MCF 10A (cell line): ENCODE results near the gene FBXW7. TPM values are rescaled to one million over a fixed set of nuclear protein-coding genes. Genes with fewer than 3 reads are reported as not detected.

ENCODE experiments used
- BruUV-seq: library from RNA; stranded (reverse); fragments of 400-500 nt; replicated peaks from 2 replicates; lab custom pipeline; 2021; lab: Mats Ljungman, UMichigan
- CTCF ChIA-PET: fragments of 300-600 bp; sonication (Branson Sonifier 250); formaldehyde crosslinking; extraction: SDS; loops from one replicate; lab custom pipeline; 2021; ENCODE audit warnings: antibody characterized with exemption, inconsistent platforms; lab: Yijun Ruan, JAX
- POLR2A ChIA-PET: fragments of 300-600, 350-650 bp; sonication (Branson Sonifier 250); formaldehyde crosslinking; extraction: SDS; loops from one replicate; lab custom pipeline; 2020; ENCODE audit warnings: antibody characterized with exemption, inconsistent platforms; lab: Yijun Ruan, JAX
- DNase-seq: peaks from one replicate; pipeline ENCODE4 v3.0.0-alpha.2; 2018; ENCODE audit not compliant: unreplicated experiment
- H3K27ac Mint-ChIP-seq: one replicate; pipeline ENCODE4 v1.8.0; 2022; ENCODE audit warnings: mild to moderate bottlenecking, low read depth, mixed read lengths; ENCODE audit not compliant: unreplicated experiment
- H3K27me3 Mint-ChIP-seq: one replicate; pipeline ENCODE4 v1.8.0; 2022; ENCODE audit warnings: mixed read lengths; ENCODE audit not compliant: insufficient read depth, unreplicated experiment
- H3K36me3 Mint-ChIP-seq: one replicate; pipeline ENCODE4 v1.8.0; 2022; ENCODE audit warnings: mild to moderate bottlenecking, moderate library complexity, mixed read lengths; ENCODE audit not compliant: insufficient read depth, unreplicated experiment
- H3K4me1 Mint-ChIP-seq: one replicate; pipeline ENCODE4 v1.8.0; 2022; ENCODE audit warnings: mixed read lengths; ENCODE audit not compliant: insufficient read depth, unreplicated experiment
- H3K4me3 Mint-ChIP-seq: one replicate; pipeline ENCODE4 v1.8.0; 2022; ENCODE audit warnings: mild to moderate bottlenecking, moderate library complexity, mixed read lengths; ENCODE audit not compliant: unreplicated experiment
- H3K9me3 Mint-ChIP-seq: one replicate; pipeline ENCODE4 v1.8.0; 2022; ENCODE audit warnings: mixed read lengths; ENCODE audit not compliant: unreplicated experiment
- intact Hi-C: fragments of 100-400 bp; cut with micrococcal nuclease; formaldehyde crosslinking; loops from 2 replicates; pipeline ENCODE4 v1.14.1; 2022
- total RNA-seq: library from RNA; stranded (reverse); gene quantifications from 2 replicates; pipeline ENCODE4 v1.2.3, GENCODE V29; 2022
- TF ChIP-seq, protein P1 (sequence below): fragments of 200-600 bp; IDR thresholded peaks from one replicate; pipeline ENCODE4 v1.8.0; 2022; ENCODE audit warnings: antibody characterized with exemption, mild to moderate bottlenecking; ENCODE audit not compliant: unreplicated experiment

FBXW7 gene
- total RNA-seq, 1 experiment from 2014 or later, result 40.2 TPM

DNA sequence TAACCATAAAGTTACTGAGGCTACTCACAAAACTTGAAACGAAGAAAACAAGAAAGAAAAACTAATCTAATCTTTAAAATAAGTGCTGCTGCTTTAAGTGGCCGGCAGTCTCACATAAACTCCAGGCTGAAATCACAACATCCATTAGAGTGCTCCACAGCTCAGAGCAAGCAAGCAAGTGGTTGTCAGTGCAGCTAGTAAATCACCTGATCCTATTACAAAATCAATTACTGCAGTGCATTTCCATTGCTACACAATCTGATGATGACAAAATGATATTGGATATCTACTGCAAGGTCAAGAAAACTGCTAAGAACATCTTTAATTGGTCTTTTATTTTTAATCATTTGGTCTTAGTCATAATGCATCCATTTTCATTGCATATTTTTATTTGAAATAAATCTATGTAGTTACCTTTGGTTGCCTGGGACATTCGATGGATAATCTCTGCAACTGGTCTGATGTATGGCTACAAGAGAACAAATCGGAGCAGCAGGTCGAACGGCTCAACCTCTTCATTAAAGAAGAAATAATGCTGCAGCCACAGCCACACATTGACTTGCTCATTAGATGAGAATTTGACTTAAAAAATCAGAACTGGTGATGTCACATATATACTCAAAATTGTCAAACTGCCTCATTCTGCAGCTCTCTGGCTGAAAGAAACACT is 87.7 kb downstream of the FBXW7 start:
- CTCF ChIA-PET, result interaction anchor here (0.7 to 1.5 kb wide), 4 partner anchors 40 to 287 kb away, joined by 3 to 6 read pairs (median 4); no protein-coding TSS in a partner anchor
- H3K36me3 Mint-ChIP-seq, result no peaks in the 10 kb centered on the region
- no peak overlapping the region for H3K27ac Mint-ChIP-seq
- no peak for DNase-seq
- POLR2A ChIA-PET, result interaction anchor here (1.4 kb wide), 1 partner anchor 31 kb away, joined by 3 read pairs; no protein-coding TSS in a partner anchor
- no TSS peak for BruUV-seq
- TF ChIP-seq, protein P1, sequence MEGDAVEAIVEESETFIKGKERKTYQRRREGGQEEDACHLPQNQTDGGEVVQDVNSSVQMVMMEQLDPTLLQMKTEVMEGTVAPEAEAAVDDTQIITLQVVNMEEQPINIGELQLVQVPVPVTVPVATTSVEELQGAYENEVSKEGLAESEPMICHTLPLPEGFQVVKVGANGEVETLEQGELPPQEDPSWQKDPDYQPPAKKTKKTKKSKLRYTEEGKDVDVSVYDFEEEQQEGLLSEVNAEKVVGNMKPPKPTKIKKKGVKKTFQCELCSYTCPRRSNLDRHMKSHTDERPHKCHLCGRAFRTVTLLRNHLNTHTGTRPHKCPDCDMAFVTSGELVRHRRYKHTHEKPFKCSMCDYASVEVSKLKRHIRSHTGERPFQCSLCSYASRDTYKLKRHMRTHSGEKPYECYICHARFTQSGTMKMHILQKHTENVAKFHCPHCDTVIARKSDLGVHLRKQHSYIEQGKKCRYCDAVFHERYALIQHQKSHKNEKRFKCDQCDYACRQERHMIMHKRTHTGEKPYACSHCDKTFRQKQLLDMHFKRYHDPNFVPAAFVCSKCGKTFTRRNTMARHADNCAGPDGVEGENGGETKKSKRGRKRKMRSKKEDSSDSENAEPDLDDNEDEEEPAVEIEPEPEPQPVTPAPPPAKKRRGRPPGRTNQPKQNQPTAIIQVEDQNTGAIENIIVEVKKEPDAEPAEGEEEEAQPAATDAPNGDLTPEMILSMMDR, result no peak
- H3K9me3 Mint-ChIP-seq, result no peaks in the 10 kb centered on the region
- H3K27me3 Mint-ChIP-seq, result no peaks in the 10 kb centered on the region
- H3K4me1 Mint-ChIP-seq, result no peaks in the 10 kb centered on the region
- intact Hi-C loops, result no loop called here
- H3K4me3 Mint-ChIP-seq, result no peak overlapping the region

DNA sequence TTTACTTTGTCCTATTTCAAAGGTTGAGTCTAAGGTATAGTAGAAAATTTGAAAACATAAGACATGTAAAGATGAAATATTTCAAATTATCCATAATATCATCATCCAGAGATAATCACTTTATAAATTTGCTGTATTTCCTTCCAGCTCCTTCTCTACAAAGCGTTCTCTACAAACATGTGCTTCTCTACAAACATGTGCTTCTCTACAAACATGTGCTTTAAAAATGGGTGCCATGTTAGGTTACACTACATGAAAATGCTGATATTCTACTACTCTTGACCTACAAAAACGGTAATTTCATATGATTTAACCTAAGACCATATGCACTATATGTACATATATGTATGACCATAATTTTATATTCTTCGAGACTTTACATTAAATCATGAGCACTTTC is 92.0 kb downstream of the FBXW7 start:
- CTCF ChIA-PET, result interaction anchor here (2.7 kb wide), 1 partner anchor 35 kb away, joined by 6 read pairs; no protein-coding TSS in a partner anchor
- Mint-ChIP-seq H3K27ac (no peak overlapping the region), H3K27me3 (no peaks in the 10 kb centered on the region), H3K4me1 (peaks cover 7% of the 10 kb centered on the region), H3K4me3 (no peak overlapping the region), H3K36me3 (no peaks in the 10 kb centered on the region), H3K9me3 (no peaks in the 10 kb centered on the region)
- no peak for DNase-seq
- intact Hi-C loops, result no loop called here
- POLR2A ChIA-PET, result no interaction called here
- no TSS peak for BruUV-seq
- TF ChIP-seq, protein P1, result no peak

DNA sequence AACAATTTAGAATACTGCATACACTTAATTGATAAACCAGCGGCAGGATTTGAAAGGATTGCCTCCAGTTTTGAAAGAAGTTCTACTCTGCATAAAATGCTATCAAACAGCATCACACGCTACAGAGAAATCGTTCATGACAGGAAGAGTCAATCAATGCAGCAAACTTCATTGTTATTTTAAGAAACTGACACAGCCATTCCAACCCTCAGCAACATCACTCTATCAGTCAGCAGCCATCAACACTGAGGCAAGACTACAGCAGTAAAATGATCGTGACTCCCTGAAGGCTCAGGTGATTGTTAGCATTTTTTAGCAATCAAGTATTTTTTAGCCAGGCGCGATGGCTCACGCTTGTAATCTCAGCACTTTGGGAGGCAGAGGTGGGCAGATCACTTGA is 98.3 kb downstream of the FBXW7 start:
- intact Hi-C loops, result no loop called here
- BruUV-seq, result no TSS peak
- no peaks in the 10 kb centered on the region for H3K36me3 Mint-ChIP-seq
- H3K27ac Mint-ChIP-seq, result no peak overlapping the region
- CTCF ChIA-PET, result no interaction called here
- no peak for DNase-seq
- POLR2A ChIA-PET, result no interaction called here
- H3K4me3 Mint-ChIP-seq, result no peak overlapping the region
- H3K4me1 Mint-ChIP-seq, result peaks cover 7% of the 10 kb centered on the region
- no peaks in the 10 kb centered on the region for H3K27me3 Mint-ChIP-seq
- no peaks in the 10 kb centered on the region for H3K9me3 Mint-ChIP-seq
- TF ChIP-seq, protein P1, result no peak

DNA sequence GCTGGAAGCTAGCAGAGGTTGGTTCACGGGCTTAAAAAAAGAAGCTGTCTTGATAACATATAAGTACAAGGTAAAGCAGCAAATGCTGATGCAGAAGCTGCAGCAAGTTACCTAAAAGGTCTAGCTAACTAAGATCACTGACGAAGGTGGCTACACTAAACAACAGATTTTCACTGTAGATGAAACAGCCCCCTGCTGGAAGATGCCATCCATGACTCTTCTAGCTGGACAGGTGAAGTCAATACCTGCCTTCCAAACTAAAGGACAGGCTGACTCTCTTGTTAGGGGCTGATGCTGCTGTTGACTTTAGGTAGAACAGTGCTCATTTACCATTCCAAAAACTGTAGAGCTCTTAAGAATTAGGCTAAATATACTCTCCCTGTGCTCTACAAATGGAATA is 99.5 kb downstream of the FBXW7 start:
- Mint-ChIP-seq H3K4me3 (no peak overlapping the region), H3K27ac (no peak overlapping the region), H3K27me3 (no peaks in the 10 kb centered on the region), H3K4me1 (peaks cover 7% of the 10 kb centered on the region), H3K9me3 (no peaks in the 10 kb centered on the region), H3K36me3 (no peaks in the 10 kb centered on the region)
- intact Hi-C loops, result no loop called here
- DNase-seq, result peak; percentile 16
- no TSS peak for BruUV-seq
- POLR2A ChIA-PET, result interaction anchor here (0.7 to 1.2 kb wide), 3 partner anchors 9 to 387 kb away, joined by 3 to 4 read pairs (median 3); no protein-coding TSS in a partner anchor
- CTCF ChIA-PET, result interaction anchor here (0.6 kb wide), 1 partner anchor 219 kb away, joined by 4 read pairs; no protein-coding TSS in a partner anchor
- TF ChIP-seq, protein P1, result no peak
